Effector CD8-positive, alpha-beta T cell (primary cell): Measurements from ENCODE around the gene DEFB108B.
"Not testable (repeated sequence)": the region's sequence is repeated elsewhere in the genome, so short reads cannot be mapped to it uniquely, and the experiment has no call there.

Experiments used
- DNase-seq: peaks from one replicate; lab custom pipeline; 2025; lab: John Stamatoyannopoulos, UW
- total RNA-seq, 4 experiments: gene quantifications; one replicate each; lab custom pipeline; 2026; lab: John Stamatoyannopoulos, UW

DEFB108B gene
- 0 reads per million in 4 experiments for total RNA-seq

- DNase-seq, result not testable (repeated sequence)
Observed at GRCh38 chr11:71832811-71833210, at the start of gene DEFB108B. Gene DEFB108B, plus strand, starts transcription at chr11:71833200. Its CDS starts 0 bp downstream, at chr11:71833200.

GRCh38 chr11:71786114-71786847 lies 46.7 kb upstream of the DEFB108B start:
- not testable (repeated sequence) for DNase-seq

- peak; percentile 93 for DNase-seq
Observed at GRCh38 chr11:71786848-71787097, 46.2 kb upstream of the DEFB108B start.

- DNase-seq, result peak; percentile 93
Observed at GRCh38 chr11:71787098-71787823, 45.7 kb upstream of the DEFB108B start.

- not testable (repeated sequence) for DNase-seq
Observed at GRCh38 chr11:71787824-71788454, 45.1 kb upstream of the DEFB108B start.

- not testable (repeated sequence) for DNase-seq
Observed at GRCh38 chr11:71789444-71790196, 43.4 kb upstream of the DEFB108B start.

- not testable (repeated sequence) for DNase-seq
Observed at GRCh38 chr11:71791111-71791510, 41.9 kb upstream of the DEFB108B start.

GRCh38 chr11:71792621-71793235 lies 40.3 kb upstream of the DEFB108B start:
- peak; percentile 31 for DNase-seq

- not testable (repeated sequence) for DNase-seq
Observed at GRCh38 chr11:71794386-71795040, 38.5 kb upstream of the DEFB108B start.

- not testable (repeated sequence) for DNase-seq
Observed at GRCh38 chr11:71795236-71795635, 37.8 kb upstream of the DEFB108B start.

- DNase-seq, result not testable (repeated sequence)
Observed at GRCh38 chr11:71796016-71796415, 37.0 kb upstream of the DEFB108B start.

GRCh38 chr11:71796781-71797180 lies 36.2 kb upstream of the DEFB108B start:
- not testable (repeated sequence) for DNase-seq

GRCh38 chr11:71799556-71800128 lies 33.4 kb upstream of the DEFB108B start:
- DNase-seq, result not testable (repeated sequence)

- DNase-seq, result peak; percentile 84
Observed at GRCh38 chr11:71800335-71800953, 32.6 kb upstream of the DEFB108B start.

GRCh38 chr11:71801026-71801425 lies 32.0 kb upstream of the DEFB108B start:
- not testable (repeated sequence) for DNase-seq

- not testable (repeated sequence) for DNase-seq
Observed at GRCh38 chr11:71802874-71803273, 30.1 kb upstream of the DEFB108B start.

GRCh38 chr11:71804158-71804947 lies 28.6 kb upstream of the DEFB108B start:
- not testable (repeated sequence) for DNase-seq

- DNase-seq, result not testable (repeated sequence)
Observed at GRCh38 chr11:71812529-71812928, 20.5 kb upstream of the DEFB108B start.
